Immature natural killer cell (primary cell): ENCODE data around the gene PLXNA2. TPM values are rescaled to one million over a fixed set of nuclear protein-coding genes. Genes with fewer than 3 reads are reported as not detected.

ENCODE experiments used
- DNase-seq, 3 donors: peaks; one replicate each; pipeline ENCODE4 v3.0.0; 2022; ENCODE audit warnings: mixed read lengths in 1 of 3
- H3K27ac Mint-ChIP-seq, 6 donors: one replicate each; pipeline ENCODE4 v1.8.0; 2020; ENCODE audit warnings: mixed read lengths in 6 of 6, mild to moderate bottlenecking in 5 of 6, inconsistent platforms in 4 of 6, moderate library complexity in 3 of 6
- H3K27me3 Mint-ChIP-seq, 3 donors: one replicate each; pipeline ENCODE4 v1.8.0; 2020 to 2021; ENCODE audit warnings: low read depth in 3 of 3, mild to moderate bottlenecking in 3 of 3, mixed read lengths in 3 of 3, moderate library complexity in 3 of 3, inconsistent platforms in 1 of 3
- H3K36me3 Mint-ChIP-seq, 3 donors: one replicate each; pipeline ENCODE4 v1.8.0; 2020; ENCODE audit warnings: mixed read lengths in 3 of 3, inconsistent platforms in 2 of 3, mild to moderate bottlenecking in 2 of 3
- H3K4me1 Mint-ChIP-seq, 2 donors: one replicate each; pipeline ENCODE4 v1.8.0; 2020; ENCODE audit warnings: inconsistent platforms in 2 of 2, mild to moderate bottlenecking in 2 of 2, mixed read lengths in 2 of 2, moderate library complexity in 1 of 2
- H3K4me3 Mint-ChIP-seq, 5 donors: one replicate each; pipeline ENCODE4 v1.8.0; 2020; ENCODE audit warnings: mild to moderate bottlenecking in 5 of 5, mixed read lengths in 5 of 5, inconsistent platforms in 3 of 5, moderate library complexity in 3 of 5
- H3K9me3 Mint-ChIP-seq, 6 donors: one replicate each; pipeline ENCODE4 v1.8.0; 2020; ENCODE audit warnings: mild to moderate bottlenecking in 6 of 6, mixed read lengths in 6 of 6, inconsistent platforms in 4 of 6, moderate library complexity in 3 of 6
- polyA plus RNA-seq, 3 donors: library from polyadenylated mRNA; unstranded; fragments of 300-500 nt; fragmentation: Illumina TruSeq; gene quantifications; one replicate each; pipeline ENCODE4 v1.2.3, GENCODE V29; 2021

PLXNA2 gene
- polyA plus RNA-seq, 3 donors from 2014 or later, result 0.22 TPM; not detected in 2

DNA sequence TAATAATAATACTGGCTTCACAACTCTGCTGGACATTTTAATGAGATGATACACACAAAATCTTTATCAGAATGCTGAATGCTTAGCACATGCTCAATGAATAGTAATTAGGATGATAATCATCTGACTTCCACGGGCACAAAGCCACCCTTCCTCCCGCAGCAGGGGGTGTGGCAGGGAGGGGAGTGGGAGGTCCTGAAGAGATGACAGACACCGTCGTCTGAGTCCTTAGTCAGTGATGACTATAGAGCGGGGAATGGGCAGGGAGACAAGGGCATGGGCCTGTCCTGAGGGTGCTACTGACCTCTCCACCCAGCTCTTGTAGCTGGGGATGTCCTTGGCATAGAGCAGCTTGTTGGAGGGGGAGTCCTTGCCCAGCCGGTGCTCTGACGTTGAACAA is 215.7 kb downstream of the PLXNA2 start:
- Mint-ChIP-seq H3K27ac (no peak overlapping the region), H3K4me1 (no peaks in the 10 kb centered on the region)

GRCh38 chr1:208027861-208028260 is 216.3 kb downstream of the PLXNA2 start:
- Mint-ChIP-seq H3K4me1 (no peaks in the 10 kb centered on the region), H3K4me3 (no peak overlapping the region), H3K27ac (peak overlapping the region in 1 of 6 donors; percentile 23), H3K27me3 (peaks cover 2 to 7% (median 4%) of the 10 kb centered on the region in 3 donors), H3K9me3 (no peaks in the 10 kb centered on the region), H3K36me3 (no peaks in the 10 kb centered on the region)
- no peak for DNase-seq

More for the DNA sequence above, 215.7 kb downstream of the PLXNA2 start:
- no peaks in the 10 kb centered on the region for H3K9me3 Mint-ChIP-seq
- no peak overlapping the region for H3K4me3 Mint-ChIP-seq
- peaks cover 2 to 7% (median 4%) of the 10 kb centered on the region in 3 donors for H3K27me3 Mint-ChIP-seq
- DNase-seq, result no peak
- H3K36me3 Mint-ChIP-seq, result no peaks in the 10 kb centered on the region

- Mint-ChIP-seq H3K27me3 (peaks cover 2 to 7% (median 4%) of the 10 kb centered on the region in 3 donors), H3K4me3 (no peak overlapping the region), H3K9me3 (no peaks in the 10 kb centered on the region), H3K4me1 (no peaks in the 10 kb centered on the region), H3K27ac (no peak overlapping the region), H3K36me3 (no peaks in the 10 kb centered on the region)
- DNase-seq, result no peak
These were observed 217.2 kb downstream of the PLXNA2 start for GRCh38 chr1:208026880-208027438.

GRCh38 chr1:208025031-208025430 is 219.2 kb downstream of the PLXNA2 start:
- peaks cover 3 to 6% (median 5%) of the 10 kb centered on the region in 3 donors for H3K27me3 Mint-ChIP-seq
- no peaks in the 10 kb centered on the region for H3K4me1 Mint-ChIP-seq
- DNase-seq, result no peak
- no peaks in the 10 kb centered on the region for H3K9me3 Mint-ChIP-seq
- no peak overlapping the region for H3K4me3 Mint-ChIP-seq
- no peak overlapping the region for H3K27ac Mint-ChIP-seq
- H3K36me3 Mint-ChIP-seq, result no peaks in the 10 kb centered on the region

DNA sequence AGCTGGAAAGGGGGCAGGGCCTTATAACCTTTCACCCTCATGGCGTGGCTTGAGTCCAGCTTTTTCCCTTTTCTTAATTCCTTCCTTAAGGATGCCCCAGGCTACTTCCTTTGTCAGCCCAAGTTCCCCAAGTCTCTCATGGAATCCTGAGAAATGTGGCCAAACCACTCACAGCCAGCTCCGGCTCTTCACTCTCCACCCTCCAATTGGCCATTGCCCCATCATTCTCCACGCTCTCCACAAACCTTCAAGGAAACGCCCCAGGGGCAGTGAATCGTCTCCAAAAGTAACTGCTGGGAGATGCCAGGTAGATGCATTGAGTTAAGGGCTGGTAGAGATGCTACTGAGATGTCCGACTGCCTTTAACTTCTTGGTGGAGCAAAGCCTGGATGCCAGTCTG is 219.8 kb downstream of the PLXNA2 start:
- Mint-ChIP-seq H3K4me3 (no peak overlapping the region), H3K9me3 (no peaks in the 10 kb centered on the region), H3K36me3 (no peaks in the 10 kb centered on the region), H3K27ac (no peak overlapping the region), H3K4me1 (no peaks in the 10 kb centered on the region), H3K27me3 (peaks cover 0 to 6% (median 3%) of the 10 kb centered on the region in 3 donors)
- DNase-seq, result no peak

DNA sequence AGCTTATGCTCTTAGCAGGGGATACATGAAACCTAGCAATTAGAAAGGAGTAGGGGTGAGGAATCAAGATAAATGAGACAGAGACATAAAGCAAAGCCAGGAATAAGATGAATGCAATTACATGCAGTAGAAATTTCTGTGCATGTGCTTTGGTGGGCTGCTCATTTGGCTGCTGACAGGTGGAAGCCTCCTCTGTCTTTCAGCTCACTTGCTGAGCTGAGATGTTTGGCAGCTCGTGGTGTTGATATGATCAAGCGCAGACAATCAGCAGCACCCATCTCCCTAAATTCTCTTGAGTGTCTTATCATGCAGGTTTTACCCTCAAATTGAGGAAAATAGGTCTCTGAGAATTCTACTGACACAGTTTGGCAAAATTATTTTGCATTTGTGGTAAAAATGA is 224.9 kb downstream of the PLXNA2 start:
- H3K4me3 Mint-ChIP-seq, result no peak overlapping the region
- no peaks in the 10 kb centered on the region for H3K4me1 Mint-ChIP-seq
- H3K27me3 Mint-ChIP-seq, result peaks cover 0 to 4% (median 4%) of the 10 kb centered on the region in 3 donors
- no peaks in the 10 kb centered on the region for H3K36me3 Mint-ChIP-seq
- no peak for DNase-seq
- no peaks in the 10 kb centered on the region for H3K9me3 Mint-ChIP-seq
- no peak overlapping the region for H3K27ac Mint-ChIP-seq

DNA sequence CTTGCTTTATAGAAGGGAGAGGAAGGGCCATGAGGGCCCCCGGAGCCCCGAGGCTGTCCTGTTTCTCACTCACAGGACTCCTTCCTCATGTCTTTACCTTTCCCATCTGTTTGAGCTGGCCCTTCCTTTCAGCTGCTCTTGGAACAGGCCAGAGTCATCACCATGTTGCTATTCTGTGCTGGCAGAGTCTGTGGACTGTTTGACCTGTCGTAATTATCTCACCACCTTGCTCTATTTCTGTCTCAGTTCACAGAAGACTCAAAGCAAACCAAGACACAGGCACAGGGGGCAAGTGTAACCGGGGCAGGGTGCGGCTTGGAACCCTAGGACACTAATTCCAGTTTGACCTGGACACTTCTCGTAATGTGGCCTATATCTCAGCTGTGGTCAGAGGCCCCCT is 228.9 kb downstream of the PLXNA2 start:
- no peaks in the 10 kb centered on the region for H3K4me1 Mint-ChIP-seq
- H3K27me3 Mint-ChIP-seq, result peaks cover 0 to 2% (median 0%) of the 10 kb centered on the region in 3 donors
- H3K9me3 Mint-ChIP-seq, result no peaks in the 10 kb centered on the region
- H3K27ac Mint-ChIP-seq, result no peak overlapping the region
- H3K36me3 Mint-ChIP-seq, result no peaks in the 10 kb centered on the region
- no peak for DNase-seq
- H3K4me3 Mint-ChIP-seq, result no peak overlapping the region

DNA sequence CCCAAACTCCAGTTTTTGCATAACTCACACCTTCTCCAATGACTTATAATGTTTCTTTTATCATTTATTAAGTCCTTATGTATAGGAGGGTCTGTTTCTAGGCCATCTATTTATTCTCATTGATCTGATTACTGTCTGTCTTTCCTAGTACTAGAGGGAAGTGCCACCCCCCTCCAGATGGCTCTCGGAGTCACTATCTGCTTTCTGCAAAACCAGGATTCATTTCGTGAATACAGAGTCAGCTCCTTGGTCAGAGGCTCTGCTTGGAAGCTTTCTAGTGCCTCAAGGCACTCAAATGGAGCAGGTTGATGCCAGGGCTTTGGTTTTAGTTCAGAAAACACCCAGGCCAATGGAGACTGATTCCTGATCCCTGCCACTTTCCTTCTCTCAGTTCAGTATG is 231.0 kb downstream of the PLXNA2 start:
- Mint-ChIP-seq H3K9me3 (no peaks in the 10 kb centered on the region), H3K4me1 (no peaks in the 10 kb centered on the region), H3K27me3 (peaks cover 0 to 4% (median 2%) of the 10 kb centered on the region in 3 donors), H3K4me3 (no peak overlapping the region), H3K27ac (peak overlapping the region in 1 of 6 donors; percentile 48), H3K36me3 (no peaks in the 10 kb centered on the region)
- no peak for DNase-seq

DNA sequence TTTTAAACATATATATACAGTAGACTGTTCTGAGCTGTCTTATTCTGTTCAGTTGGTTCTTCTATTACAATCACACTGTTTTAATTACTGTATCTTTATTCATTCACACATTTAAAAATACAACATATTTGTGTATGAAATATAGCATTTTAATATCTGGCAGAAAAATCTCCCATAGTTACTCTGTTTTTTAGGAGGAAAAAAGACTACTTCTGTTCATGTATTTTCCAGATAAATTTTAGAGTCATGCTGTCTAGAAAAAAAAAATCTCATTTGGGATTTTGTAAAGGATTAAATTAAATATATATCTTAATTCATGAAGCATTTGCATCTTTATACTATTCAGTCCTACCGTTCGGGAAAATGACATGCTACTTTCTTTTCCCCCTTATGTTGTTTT is 231.5 kb downstream of the PLXNA2 start:
- H3K9me3 Mint-ChIP-seq, result no peaks in the 10 kb centered on the region
- H3K27ac Mint-ChIP-seq, result no peak overlapping the region
- no peak for DNase-seq
- no peak overlapping the region for H3K4me3 Mint-ChIP-seq
- H3K27me3 Mint-ChIP-seq, result peaks cover 0 to 4% (median 2%) of the 10 kb centered on the region in 3 donors
- H3K36me3 Mint-ChIP-seq, result no peaks in the 10 kb centered on the region
- H3K4me1 Mint-ChIP-seq, result no peaks in the 10 kb centered on the region

DNA sequence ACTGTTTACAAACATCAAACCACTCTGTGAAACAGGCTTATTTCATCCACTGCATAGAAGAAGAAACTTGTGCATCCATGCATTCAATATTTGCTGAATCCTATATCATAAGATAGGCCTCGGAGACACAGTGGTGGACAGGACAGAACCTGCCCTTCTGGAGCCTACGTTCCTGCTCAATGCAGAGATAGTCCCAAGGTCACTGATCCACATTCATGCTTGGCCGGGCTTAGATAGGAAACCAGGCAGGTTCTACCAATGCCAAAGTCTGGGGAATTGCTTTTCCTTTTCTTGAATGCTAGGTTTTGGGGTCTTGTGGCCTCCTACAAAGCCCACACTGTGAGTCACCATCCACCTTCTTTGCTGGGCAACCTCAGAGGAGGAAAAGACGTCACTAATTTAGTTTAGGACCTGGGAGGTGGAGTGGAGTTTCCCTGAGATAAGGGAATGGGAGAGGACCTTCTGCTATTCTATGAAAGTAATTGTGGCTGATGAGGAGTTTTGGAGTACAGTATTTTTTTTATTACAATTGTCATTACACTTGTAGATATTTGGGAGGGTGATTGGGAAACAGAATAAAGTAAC is 233.6 kb downstream of the PLXNA2 start:
- H3K9me3 Mint-ChIP-seq, result no peaks in the 10 kb centered on the region
- H3K27ac Mint-ChIP-seq, result no peak overlapping the region
- peaks cover 0 to 4% (median 0%) of the 10 kb centered on the region in 3 donors for H3K27me3 Mint-ChIP-seq
- no peak overlapping the region for H3K4me3 Mint-ChIP-seq
- no peak for DNase-seq
- H3K36me3 Mint-ChIP-seq, result no peaks in the 10 kb centered on the region
- H3K4me1 Mint-ChIP-seq, result no peaks in the 10 kb centered on the region

DNA sequence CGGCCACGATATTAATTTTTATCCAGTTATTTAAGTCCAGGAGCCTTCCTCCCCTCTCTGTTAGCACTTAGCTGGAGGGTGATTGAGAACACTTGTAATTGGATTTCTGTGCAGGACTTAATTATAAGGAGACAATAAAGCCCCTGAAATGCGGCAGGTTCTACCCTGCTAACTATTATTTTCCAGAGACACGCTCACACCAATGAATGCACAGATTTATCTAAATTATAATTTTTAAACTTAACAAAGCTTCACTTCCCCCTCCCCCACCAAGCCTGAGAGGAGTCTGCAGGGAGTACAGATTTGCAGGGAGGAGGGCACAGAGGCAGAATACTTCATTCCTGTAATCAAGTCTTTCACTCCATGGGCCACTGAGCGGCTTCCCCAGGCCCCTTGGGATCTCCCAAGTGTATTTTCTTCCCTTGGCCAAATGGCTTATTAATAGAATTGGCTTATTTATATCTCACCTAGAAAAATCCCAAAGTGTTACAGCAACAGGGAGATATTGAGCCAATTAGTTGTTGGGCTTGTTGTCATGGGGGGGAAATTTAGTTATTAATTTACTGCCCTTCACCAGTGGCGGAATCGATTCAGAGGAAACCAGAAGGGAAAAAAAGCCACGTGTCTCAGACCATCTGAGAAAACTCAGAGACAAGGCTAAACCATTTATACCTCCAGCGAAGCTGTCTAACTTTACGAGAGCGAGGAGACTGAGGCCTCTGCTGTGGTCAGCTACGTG is 234.3 kb downstream of the PLXNA2 start:
- Mint-ChIP-seq H3K9me3 (no peaks in the 10 kb centered on the region), H3K4me3 (no peak overlapping the region), H3K27ac (no peak overlapping the region), H3K27me3 (peaks cover 0 to 4% (median 0%) of the 10 kb centered on the region in 3 donors), H3K4me1 (no peaks in the 10 kb centered on the region), H3K36me3 (no peaks in the 10 kb centered on the region)
- DNase-seq, result no peak

- no peak overlapping the region for H3K27ac Mint-ChIP-seq
- H3K27me3 Mint-ChIP-seq, result peaks cover 0 to 4% (median 0%) of the 10 kb centered on the region in 3 donors
- no peaks in the 10 kb centered on the region for H3K9me3 Mint-ChIP-seq
- H3K36me3 Mint-ChIP-seq, result no peaks in the 10 kb centered on the region
- no peak for DNase-seq
- no peaks in the 10 kb centered on the region for H3K4me1 Mint-ChIP-seq
- H3K4me3 Mint-ChIP-seq, result no peak overlapping the region
These were observed 234.9 kb downstream of the PLXNA2 start for GRCh38 chr1:208009303-208009702.

- no peaks in the 10 kb centered on the region for H3K36me3 Mint-ChIP-seq
- DNase-seq, result no peak
- no peaks in the 10 kb centered on the region for H3K4me1 Mint-ChIP-seq
- no peaks in the 10 kb centered on the region for H3K9me3 Mint-ChIP-seq
- peaks cover 0 to 4% (median 0%) of the 10 kb centered on the region in 3 donors for H3K27me3 Mint-ChIP-seq
- no peak overlapping the region for H3K4me3 Mint-ChIP-seq
- H3K27ac Mint-ChIP-seq, result peak overlapping the region in 1 of 6 donors; percentile 1
These were observed 235.7 kb downstream of the PLXNA2 start for GRCh38 chr1:208008534-208008933.

- no peak for DNase-seq
- no peaks in the 10 kb centered on the region for H3K4me1 Mint-ChIP-seq
- H3K27me3 Mint-ChIP-seq, result peaks cover 0 to 4% (median 0%) of the 10 kb centered on the region in 3 donors
- H3K4me3 Mint-ChIP-seq, result no peak overlapping the region
- no peak overlapping the region for H3K27ac Mint-ChIP-seq
- no peaks in the 10 kb centered on the region for H3K9me3 Mint-ChIP-seq
- no peaks in the 10 kb centered on the region for H3K36me3 Mint-ChIP-seq
These were observed 236.2 kb downstream of the PLXNA2 start for GRCh38 chr1:208007938-208008342.
